Neural crest cell (in vitro differentiated cells): ENCODE measurements around the gene CTNNA3. TPM values are rescaled to one million over a fixed set of nuclear protein-coding genes. Genes with fewer than 3 reads are reported as not detected.

ENCODE experiments used
- DNase-seq: peaks from one replicate; pipeline ENCODE4 v3.0.0; 2021; ENCODE audit warnings: low read depth, mixed read lengths, low spot score
- H3K27ac Mint-ChIP-seq: one replicate; pipeline ENCODE4 v1.8.0; 2021; ENCODE audit warnings: mild to moderate bottlenecking, mixed read lengths; ENCODE audit not compliant: unreplicated experiment
- H3K27me3 Mint-ChIP-seq: 2 replicates; pipeline ENCODE4 v1.8.0; 2021; ENCODE audit warnings: low read depth, mild to moderate bottlenecking, mixed read lengths
- H3K36me3 Mint-ChIP-seq: 2 replicates; pipeline ENCODE4 v1.8.0; 2021; ENCODE audit warnings: low read depth, mild to moderate bottlenecking, mixed read lengths
- H3K4me1 Mint-ChIP-seq: 2 replicates; pipeline ENCODE4 v1.8.0; 2021; ENCODE audit warnings: mixed read lengths
- H3K4me3 Mint-ChIP-seq: one replicate; pipeline ENCODE4 v1.8.0; 2021; ENCODE audit warnings: mild to moderate bottlenecking, mixed read lengths
- H3K9me3 Mint-ChIP-seq: 2 replicates; pipeline ENCODE4 v1.8.0; 2021; ENCODE audit warnings: mixed read lengths
- CTCF ChIP-seq: fragments of 200-600 bp; sonication (generic); conservative IDR thresholded peaks from 2 replicates; pipeline ENCODE4 v1.5.0; 2021; ENCODE audit warnings: antibody characterized with exemption, mild to moderate bottlenecking
- total RNA-seq: library from RNA; stranded (reverse); gene quantifications from 2 replicates; pipeline ENCODE4 v1.2.1, GENCODE V29; 2021

Gene CTNNA3
- total RNA-seq, 1 donor from 2014 or later = 4.7 TPM

- no peak for TF ChIP-seq CTCF
- H3K4me1 Mint-ChIP-seq = no peaks in the 10 kb centered on the region
- no peak for DNase-seq
- H3K27ac Mint-ChIP-seq = no peak overlapping the region
- H3K9me3 Mint-ChIP-seq = peaks cover 3% of the 10 kb centered on the region
- no peaks in the 10 kb centered on the region for H3K36me3 Mint-ChIP-seq
- no peaks in the 10 kb centered on the region for H3K27me3 Mint-ChIP-seq
- H3K4me3 Mint-ChIP-seq = no peak overlapping the region
Observed at GRCh38 chr10:66472156-66472555, 1223.8 kb downstream of the CTNNA3 start.

- no peaks in the 10 kb centered on the region for H3K4me1 Mint-ChIP-seq
- no peak overlapping the region for H3K27ac Mint-ChIP-seq
- H3K4me3 Mint-ChIP-seq = no peak overlapping the region
- TF ChIP-seq CTCF = no peak
- H3K36me3 Mint-ChIP-seq = no peaks in the 10 kb centered on the region
- H3K9me3 Mint-ChIP-seq = no peaks in the 10 kb centered on the region
- no peaks in the 10 kb centered on the region for H3K27me3 Mint-ChIP-seq
- DNase-seq = no peak
Observed at GRCh38 chr10:66467042-66467441, 1229.0 kb downstream of the CTNNA3 start.

GRCh38 chr10:66466622-66467021 is 1229.4 kb downstream of the CTNNA3 start:
- Mint-ChIP-seq H3K27me3 (no peaks in the 10 kb centered on the region), H3K4me1 (no peaks in the 10 kb centered on the region), H3K36me3 (no peaks in the 10 kb centered on the region), H3K27ac (no peak overlapping the region), H3K9me3 (no peaks in the 10 kb centered on the region), H3K4me3 (no peak overlapping the region)
- TF ChIP-seq CTCF = no peak
- no peak for DNase-seq

- H3K4me3 Mint-ChIP-seq = no peak overlapping the region
- H3K27ac Mint-ChIP-seq = no peak overlapping the region
- TF ChIP-seq CTCF = no peak
- H3K9me3 Mint-ChIP-seq = no peaks in the 10 kb centered on the region
- no peaks in the 10 kb centered on the region for H3K4me1 Mint-ChIP-seq
- no peaks in the 10 kb centered on the region for H3K36me3 Mint-ChIP-seq
- DNase-seq = no peak
- no peaks in the 10 kb centered on the region for H3K27me3 Mint-ChIP-seq
Observed at GRCh38 chr10:66463611-66464010, 1232.4 kb downstream of the CTNNA3 start.

- no peak for DNase-seq
- H3K36me3 Mint-ChIP-seq = no peaks in the 10 kb centered on the region
- no peak for TF ChIP-seq CTCF
- no peaks in the 10 kb centered on the region for H3K27me3 Mint-ChIP-seq
- H3K4me3 Mint-ChIP-seq = no peak overlapping the region
- H3K9me3 Mint-ChIP-seq = peaks cover 2% of the 10 kb centered on the region
- H3K27ac Mint-ChIP-seq = no peak overlapping the region
- H3K4me1 Mint-ChIP-seq = no peaks in the 10 kb centered on the region
Observed at GRCh38 chr10:66457629-66458028, 1238.4 kb downstream of the CTNNA3 start.

GRCh38 chr10:66455304-66455703 is 1240.7 kb downstream of the CTNNA3 start:
- Mint-ChIP-seq H3K27me3 (no peaks in the 10 kb centered on the region), H3K27ac (no peak overlapping the region), H3K9me3 (peaks cover 2% of the 10 kb centered on the region), H3K4me1 (no peaks in the 10 kb centered on the region), H3K4me3 (no peak overlapping the region), H3K36me3 (no peaks in the 10 kb centered on the region)
- TF ChIP-seq CTCF = no peak
- DNase-seq = no peak
